HG02798 (cell line): ENCODE results near the gene ZMIZ1.

Experiments used
- ATAC-seq: cut with Tn5 transposase; IDR thresholded peaks from one replicate; pipeline ENCODE4 v1.9.1; 2021; ENCODE audit warnings: mild to moderate bottlenecking; ENCODE audit not compliant: unreplicated experiment, poor library complexity

ZMIZ1 gene

GRCh38 chr10:79180414-79181221, 111.9 kb downstream of the ZMIZ1 start:
- no peak for ATAC-seq

DNA sequence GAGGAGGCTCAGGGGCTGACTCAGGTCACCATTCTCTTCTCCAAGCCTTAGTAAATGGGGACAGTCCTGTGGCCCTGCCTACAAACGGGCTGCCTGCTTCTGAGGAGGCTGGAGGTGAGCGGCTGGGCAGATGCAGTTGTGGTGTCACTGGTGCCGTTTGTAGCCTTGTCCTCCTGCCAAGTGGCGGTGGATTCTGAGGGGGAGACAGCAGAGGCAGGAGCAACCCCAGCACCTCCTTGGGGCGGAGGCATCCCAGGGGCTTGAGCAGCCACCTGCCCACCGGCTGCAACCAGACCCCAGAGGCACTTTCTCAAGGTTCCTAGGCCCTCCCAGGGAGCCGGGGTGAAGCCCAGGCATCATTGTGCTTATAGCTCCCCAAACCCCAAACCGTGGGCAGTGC, 112.5 kb downstream of the ZMIZ1 start:
- ATAC-seq = no peak

DNA sequence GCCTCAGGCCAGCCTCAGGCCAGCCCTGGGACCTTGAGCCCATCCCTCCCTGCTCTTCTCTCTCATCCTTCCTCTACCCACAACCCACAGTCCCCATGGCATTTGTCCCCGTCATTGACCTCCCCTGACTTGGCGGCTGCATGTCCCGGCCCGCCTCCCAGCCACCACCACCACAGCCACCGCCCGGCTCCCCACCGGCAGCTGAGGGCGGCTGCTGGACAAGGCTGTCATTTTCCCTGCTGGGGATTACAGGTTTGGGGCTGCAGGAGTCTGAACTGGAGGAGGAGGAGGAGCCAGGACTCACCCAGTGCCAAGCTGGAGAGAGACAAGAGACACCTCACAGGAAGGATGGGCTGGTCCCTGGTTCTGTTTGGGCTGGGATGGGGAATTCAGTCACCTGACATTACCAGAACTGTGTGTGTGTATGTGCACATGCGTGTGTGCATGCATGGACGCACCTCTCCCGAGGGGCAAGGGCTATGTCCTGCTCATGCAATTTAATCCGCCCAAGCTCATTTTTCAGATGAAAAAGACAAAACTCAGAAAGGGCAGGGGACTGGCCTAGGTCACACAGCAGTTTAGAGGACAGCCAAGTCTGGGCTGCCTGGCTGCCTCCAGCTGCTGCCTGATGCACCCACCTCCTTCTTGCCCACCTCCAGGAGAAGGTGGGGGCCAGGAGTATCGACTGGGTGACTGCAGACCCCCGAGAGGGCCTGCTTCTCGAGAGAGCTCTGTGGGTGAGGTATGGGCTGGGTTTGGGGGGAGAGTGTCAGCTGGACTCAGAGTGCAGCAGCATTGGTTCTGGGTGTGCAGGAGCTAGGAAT, 113.1 kb downstream of the ZMIZ1 start:
- no peak for ATAC-seq

- ATAC-seq = no peak
Measured at GRCh38 chr10:79182781-79183467, 114.2 kb downstream of the ZMIZ1 start.

DNA sequence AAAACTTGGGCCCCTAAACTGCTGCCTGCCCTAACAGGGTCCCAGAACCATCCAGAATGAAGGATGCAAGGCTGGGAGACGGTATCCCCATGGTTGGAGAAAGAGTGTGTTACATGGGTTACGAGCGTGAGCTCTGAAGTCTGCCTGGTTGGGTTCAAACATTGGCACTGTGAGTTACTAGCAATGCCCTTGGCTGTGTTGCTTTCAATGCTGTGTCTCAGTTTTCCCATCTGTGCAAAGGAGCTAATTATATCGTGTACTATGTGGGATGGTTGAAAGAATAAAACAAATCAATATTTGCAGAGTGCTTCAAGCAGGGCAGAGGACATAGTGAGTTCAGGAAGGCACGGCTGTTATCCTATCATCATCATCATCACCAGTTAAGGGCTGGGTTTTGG, 114.7 kb downstream of the ZMIZ1 start:
- ATAC-seq = no peak

DNA sequence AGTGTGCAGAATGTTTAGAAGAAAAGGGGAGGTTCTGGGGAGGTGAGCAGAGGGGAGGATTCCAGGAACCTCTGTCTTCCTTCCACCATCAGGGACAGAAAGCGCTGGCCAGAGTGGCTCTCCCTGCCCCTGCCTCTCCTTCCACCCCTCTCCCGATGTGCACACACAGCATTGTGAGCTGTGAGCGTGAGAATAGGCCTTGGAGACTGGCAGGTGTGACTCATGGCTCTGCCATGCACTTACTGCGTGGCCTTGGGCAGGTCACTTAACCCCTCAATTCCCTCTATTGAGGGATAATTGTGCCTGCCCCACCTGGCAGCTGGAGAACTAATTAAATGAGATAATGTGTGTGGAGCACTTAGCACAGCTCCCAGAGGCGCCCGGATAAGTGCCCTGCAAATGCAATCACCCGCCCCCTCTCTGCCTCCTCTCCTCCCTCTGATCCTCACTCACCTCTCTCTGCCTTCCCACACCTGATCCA, 115.4 kb downstream of the ZMIZ1 start:
- no peak for ATAC-seq

DNA sequence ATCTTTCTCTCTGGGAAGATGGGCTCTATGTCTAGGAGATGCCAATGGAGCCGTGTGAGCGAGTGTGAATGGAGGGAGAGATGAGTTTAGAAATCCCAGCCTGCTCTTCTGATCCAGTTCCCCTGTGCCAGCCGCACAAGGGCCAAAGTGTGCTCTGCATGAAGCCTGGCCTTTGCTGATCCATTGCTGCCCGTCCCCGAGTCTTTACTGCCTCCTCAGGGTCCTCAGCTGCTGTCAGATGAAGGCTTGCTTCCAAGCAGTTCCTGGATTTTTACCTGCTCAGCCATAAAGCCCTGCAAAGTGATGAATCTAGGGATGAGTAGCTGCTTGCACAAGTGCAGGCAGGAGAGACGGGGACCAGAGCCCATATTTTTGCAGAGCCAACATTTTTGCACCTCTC, 115.9 kb downstream of the ZMIZ1 start:
- ATAC-seq = no peak

- no peak for ATAC-seq
Measured at GRCh38 chr10:79185067-79185774, 116.5 kb downstream of the ZMIZ1 start.

GRCh38 chr10:79185796-79186374, 117.1 kb downstream of the ZMIZ1 start:
- ATAC-seq = no peak

GRCh38 chr10:79186486-79187120, 117.8 kb downstream of the ZMIZ1 start:
- ATAC-seq = no peak

GRCh38 chr10:79187121-79187940, 118.6 kb downstream of the ZMIZ1 start:
- ATAC-seq = no peak

- no peak for ATAC-seq
Measured at GRCh38 chr10:79188154-79188965, 119.6 kb downstream of the ZMIZ1 start.

DNA sequence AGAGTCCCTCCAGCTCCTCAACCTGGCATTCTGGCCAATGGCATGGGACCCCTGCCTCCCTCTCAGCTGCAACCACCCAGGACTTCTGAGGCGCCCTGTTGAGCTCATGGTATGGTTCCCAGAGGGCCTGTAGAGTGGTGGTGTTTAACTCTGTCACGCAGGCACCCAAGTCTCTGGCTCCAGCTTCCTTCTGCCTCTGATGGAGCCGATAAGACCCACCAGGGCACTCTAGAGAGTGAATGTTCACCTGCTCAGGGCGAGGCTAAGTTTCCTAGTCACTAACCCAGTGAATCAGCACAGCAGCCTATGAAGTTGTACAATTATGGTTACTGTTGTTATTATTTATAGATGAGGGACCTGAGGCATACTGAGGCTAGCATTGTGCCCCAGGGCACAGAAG, 120.4 kb downstream of the ZMIZ1 start:
- ATAC-seq = no peak

DNA sequence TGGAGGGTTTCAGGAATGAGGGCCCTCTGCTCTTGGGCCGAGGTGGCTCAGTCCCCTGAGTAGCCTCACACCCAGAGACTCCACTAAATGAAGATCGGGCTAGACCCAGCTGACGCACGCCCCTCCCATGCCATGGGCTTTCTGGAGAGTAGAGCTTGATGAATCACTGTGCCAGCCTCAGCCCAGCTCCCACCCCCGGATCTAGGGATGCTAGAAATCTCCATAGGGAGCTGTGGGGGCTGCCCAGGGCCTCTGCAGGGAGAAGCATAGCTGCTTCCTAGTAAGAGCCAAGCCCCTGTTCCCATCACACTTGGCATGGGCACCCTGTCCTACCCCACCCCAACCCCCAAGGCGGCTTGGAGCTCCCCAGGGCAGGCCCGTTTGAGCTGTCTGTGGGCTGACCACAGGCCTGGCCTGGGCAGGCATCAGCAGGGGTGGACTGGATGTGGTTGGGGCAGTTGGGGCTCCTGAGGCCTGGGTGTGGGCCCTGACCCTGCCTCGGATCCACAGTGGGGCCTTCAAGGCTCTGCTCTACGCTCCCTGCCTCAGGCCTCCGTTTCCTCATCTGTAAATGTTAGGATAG, 121.2 kb downstream of the ZMIZ1 start:
- ATAC-seq = no peak

GRCh38 chr10:79190740-79191261, 122.0 kb downstream of the ZMIZ1 start:
- ATAC-seq = no peak

DNA sequence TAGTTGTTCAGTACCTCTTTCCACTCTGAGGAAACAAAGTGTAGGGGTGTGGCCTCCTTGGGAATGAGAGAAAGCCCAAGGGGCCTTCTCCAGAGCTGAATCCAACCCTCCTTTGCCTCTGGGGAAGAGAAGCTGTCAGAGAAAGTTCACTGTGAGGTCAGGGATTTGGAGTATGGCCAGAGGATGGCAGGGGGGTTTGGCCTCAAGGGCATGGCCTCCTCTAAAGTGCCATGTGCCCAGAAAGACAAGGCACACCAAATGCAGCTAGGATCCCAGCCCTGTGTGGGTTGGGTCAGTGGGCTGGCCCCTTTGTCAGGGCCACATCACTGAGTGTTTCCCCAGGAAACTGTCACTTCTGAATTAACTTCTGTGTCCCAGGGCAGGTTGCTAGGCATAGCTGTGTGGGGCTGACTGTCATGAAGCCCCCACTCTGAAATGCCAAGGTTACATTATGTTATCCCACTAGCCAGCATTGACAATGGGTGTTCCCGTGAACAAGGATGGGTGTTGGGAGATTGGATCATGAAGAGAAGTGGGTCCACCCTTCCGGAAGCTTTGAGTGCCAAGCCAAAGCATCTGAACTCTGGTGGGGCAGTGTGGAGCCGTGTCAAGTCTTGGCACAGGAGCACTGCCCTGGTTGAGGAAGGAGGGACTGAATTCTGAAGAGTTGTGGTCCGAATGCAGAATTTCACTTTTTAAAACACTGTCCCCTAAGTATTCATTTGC, 123.3 kb downstream of the ZMIZ1 start:
- no peak for ATAC-seq

- ATAC-seq = no peak
Measured at GRCh38 chr10:79192677-79193003, 123.9 kb downstream of the ZMIZ1 start.
